IMR-90 (cell line): ENCODE measurements around the gene ENOX1. TPM values are rescaled to one million over a fixed set of nuclear protein-coding genes. Genes with fewer than 3 reads are reported as not detected.
"Not testable (repeated sequence)": the region's sequence is repeated elsewhere in the genome, so short reads cannot be mapped to it uniquely, and the experiment has no call there.

Experiments
- ATAC-seq: fragments of 200-7000 bp; cut with Tn5 transposase; 2 replicates; pipeline ENCODE4 v1.9.1; 2020; ENCODE audit warnings: low read depth, mild to moderate bottlenecking, moderate library complexity
- BruUV-seq: library from RNA; stranded (reverse); fragments of 400-500 nt; replicated peaks from 2 replicates; lab custom pipeline; 2021; lab: Mats Ljungman, UMichigan
- CTCF ChIA-PET: fragments of 300-600 bp; formaldehyde crosslinking; extraction: SDS; loops from one replicate; lab custom pipeline; 2021; ENCODE audit warnings: antibody characterized with exemption; lab: Yijun Ruan, JAX
- POLR2A ChIA-PET: fragments of 300-600 bp; sonication (Branson Sonifier 250); formaldehyde crosslinking; loops from one replicate; lab custom pipeline; 2022; ENCODE audit warnings: antibody characterized with exemption; ENCODE audit not compliant: unreplicated experiment; lab: Charles Lee
- DNase-seq: peaks from one replicate; pipeline ENCODE4 v3.0.0; 2013
- H2AFZ ChIP-seq: replicated peaks from 2 replicates; pipeline ENCODE3; 2013; ENCODE audit warnings: low read length, mild to moderate bottlenecking; ENCODE audit not compliant: poor library complexity
- H2AK5ac ChIP-seq: 2 replicates; pipeline ENCODE4 v1.6.1; 2013; ENCODE audit warnings: low read depth, low read length, inconsistent platforms
- H2AK9ac ChIP-seq: replicated peaks from 2 replicates; pipeline ENCODE3; 2013; ENCODE audit warnings: mild to moderate bottlenecking, low read depth, low read length, moderate library complexity; ENCODE audit not compliant: poor library complexity
- H2BK120ac ChIP-seq: 2 replicates; pipeline ENCODE4 v1.6.1; 2013; ENCODE audit warnings: low read depth, low read length, inconsistent platforms
- H2BK15ac ChIP-seq: 3 replicates; pipeline ENCODE4 v1.6.1; 2013; ENCODE audit warnings: low read depth, low read length, inconsistent platforms
- H2BK20ac ChIP-seq: 2 replicates; pipeline ENCODE4 v1.6.1; 2013; ENCODE audit warnings: low read depth, mild to moderate bottlenecking, inconsistent platforms, low read length, moderate library complexity
- H2BK5ac ChIP-seq: 2 replicates; pipeline ENCODE4 v1.6.1; 2013; ENCODE audit warnings: mild to moderate bottlenecking, low read depth, low read length, inconsistent platforms; ENCODE audit not compliant: poor library complexity, severe bottlenecking
- H3K14ac ChIP-seq: replicated peaks from 2 replicates; pipeline ENCODE4 v1.6.1; 2013; ENCODE audit warnings: low read depth, low read length, inconsistent platforms
- H3K18ac ChIP-seq: 2 replicates; pipeline ENCODE4 v1.6.1; 2013; ENCODE audit warnings: low read depth, low read length, control low read depth
- H3K23ac ChIP-seq: 2 replicates; pipeline ENCODE4 v1.6.1; 2013; ENCODE audit warnings: low read depth, low read length, inconsistent platforms
- H3K27ac ChIP-seq: 2 replicates; pipeline ENCODE4 v1.5.1; 2013; ENCODE audit warnings: mild to moderate bottlenecking, control low read depth, low read length; ENCODE audit not compliant: insufficient read depth
- H3K27me3 ChIP-seq: 2 replicates; pipeline ENCODE4 v1.6.1; 2013; ENCODE audit warnings: low read length; ENCODE audit not compliant: control insufficient read depth, insufficient read depth
- H3K36me3 ChIP-seq: 2 replicates; pipeline ENCODE4 v1.6.1; 2013; ENCODE audit warnings: low read length, mixed read lengths; ENCODE audit not compliant: control insufficient read depth, insufficient read depth
- H3K4ac ChIP-seq: 2 replicates; pipeline ENCODE4 v1.6.1; 2013; ENCODE audit warnings: low read depth, low read length, inconsistent platforms
- H3K4me1 ChIP-seq: 2 replicates; pipeline ENCODE4 v1.6.1; 2013; ENCODE audit warnings: low read length, mixed read lengths; ENCODE audit not compliant: control insufficient read depth, insufficient read depth
- H3K4me2 ChIP-seq: 2 replicates; pipeline ENCODE4 v1.6.1; 2013; ENCODE audit warnings: low read depth, mild to moderate bottlenecking, control low read depth, low read length, moderate library complexity
- H3K4me3 ChIP-seq: 2 replicates; pipeline ENCODE4 v1.5.1; 2013; ENCODE audit warnings: low read depth, mild to moderate bottlenecking, control low read depth, low read length, moderate library complexity; ENCODE audit not compliant: insufficient read depth
- H3K56ac ChIP-seq: 2 replicates; pipeline ENCODE4 v1.6.1; 2013; ENCODE audit warnings: low read length, inconsistent platforms; ENCODE audit not compliant: insufficient read depth; ENCODE audit errors: extremely low read depth
- H3K79me1 ChIP-seq, 2 experiments: 2 replicates each; pipeline ENCODE4 v1.6.1; 2013; ENCODE audit warnings: low read length in 2 of 2, inconsistent platforms in 1 of 2, low read depth in 1 of 2
- H3K9ac ChIP-seq: 2 replicates; pipeline ENCODE4 v1.6.1; 2013; ENCODE audit warnings: low read depth, low read length, control low read depth
- H3K9me1 ChIP-seq: 2 replicates; pipeline ENCODE4 v1.6.1; 2013; ENCODE audit warnings: low read length, inconsistent platforms; ENCODE audit not compliant: insufficient read depth
- H3K9me3 ChIP-seq: 2 replicates; pipeline ENCODE4 v1.6.1; 2013; ENCODE audit warnings: low read length; ENCODE audit not compliant: control insufficient read depth, insufficient read depth
- H4K20me1 ChIP-seq: 2 replicates; pipeline ENCODE4 v1.6.1; 2013; ENCODE audit warnings: low read length, inconsistent platforms; ENCODE audit not compliant: insufficient read depth
- H4K5ac ChIP-seq: 2 replicates; pipeline ENCODE4 v1.6.1; 2013; ENCODE audit warnings: mild to moderate bottlenecking, low read depth, low read length, control low read depth
- H4K8ac ChIP-seq, 2 experiments: 2 replicates each; pipeline ENCODE4 v1.6.1; 2013; ENCODE audit warnings: low read depth in 2 of 2, low read length in 2 of 2, control low read depth in 1 of 2, inconsistent platforms in 1 of 2
- H4K91ac ChIP-seq: 2 replicates; pipeline ENCODE4 v1.6.1; 2013; ENCODE audit warnings: low read depth, low read length, inconsistent platforms; ENCODE audit not compliant: insufficient read depth
- WGBS, 2 experiments: methylation state at CpG; one replicate each; pipeline versions ENCODE4 v1.1.5 to v1.1.7; 2013; ENCODE audit warnings: missing lambda C conversion rate in 2 of 2; ENCODE audit not compliant: insufficient read length in 1 of 2; ENCODE audit errors: extremely low coverage in 2 of 2; 5-methylcytosine and 5-hydroxymethylcytosine counted together
- dilution Hi-C: fragments of 300-500 bp; cut with HindIII; formaldehyde crosslinking; loops from one replicate; pipeline ENCODE4 v1.14.3; 2018; ENCODE audit warnings: low sequenced_read_pairs; ENCODE audit not compliant: unreplicated experiment
- in situ Hi-C: fragments of 300-500 bp; cut with MboI; formaldehyde crosslinking; loops from 3 replicates; pipeline ENCODE4 v1.14.3; 2019; ENCODE audit warnings: low sequenced_read_pairs, inconsistent platforms, mixed read lengths
- intact Hi-C: fragments of 100-400 bp; cut with micrococcal nuclease; formaldehyde crosslinking; loops from 2 replicates; pipeline ENCODE4 v1.10.0; 2022
- polyA plus RNA-seq, 3 experiments: library from polyadenylated mRNA; depleted of rRNA; stranded (reverse); fragments of >200 nt; gene quantifications; 2 replicates each; pipeline ENCODE4 v1.2.3, GENCODE V29; 2012; ENCODE audit warnings: low replicate concordance in 1 of 3
- total RNA-seq: library from RNA; depleted of rRNA; stranded (reverse); fragments of >200 nt; gene quantifications from 2 replicates; pipeline ENCODE4 v1.2.3, GENCODE V29; 2012

The ENOX1 gene
- total and polyA plus RNA-seq, 2 of the 4 experiments (the other 2 are of a cell fraction) = 0.99 to 1.3 TPM

- H4K91ac ChIP-seq, H4K8ac ChIP-seq, ATAC-seq, H3K9ac ChIP-seq, dilution Hi-C loops, H4K20me1 ChIP-seq, H2BK15ac ChIP-seq, H2AFZ ChIP-seq, H3K4ac ChIP-seq, H3K36me3 ChIP-seq, H3K18ac ChIP-seq, intact Hi-C loops, H3K14ac ChIP-seq, H3K56ac ChIP-seq, H2BK20ac ChIP-seq, BruUV-seq, in situ Hi-C loops, H3K23ac ChIP-seq, CTCF ChIA-PET, H3K4me1 ChIP-seq, H2BK5ac ChIP-seq, H3K4me2 ChIP-seq, H3K27ac ChIP-seq, H3K4me3 ChIP-seq, H4K5ac ChIP-seq, H3K27me3 ChIP-seq, H3K9me3 ChIP-seq, DNase-seq, POLR2A ChIA-PET, H2AK5ac ChIP-seq, H2AK9ac ChIP-seq, H3K79me1 ChIP-seq, H2BK120ac ChIP-seq, H3K9me1 ChIP-seq: not testable (repeated sequence)
- WGBS, 2 experiments = 88% methylated on average over 11 of the region's 33 CpGs; no CpG with 5 or more reads in 1 of the 2 experiments
These were observed 370.8 kb downstream of the ENOX1 start for GRCh38 chr13:43415903-43416391.
